Nucleus accumbens (tissue), 56 donors: Measurements from ENCODE around the gene SNAPC2.

Experiments
- DNase-seq, 56 donors: peaks; one replicate each; lab custom pipeline; 2025; lab: John Stamatoyannopoulos, UW

Gene SNAPC2, protein sequence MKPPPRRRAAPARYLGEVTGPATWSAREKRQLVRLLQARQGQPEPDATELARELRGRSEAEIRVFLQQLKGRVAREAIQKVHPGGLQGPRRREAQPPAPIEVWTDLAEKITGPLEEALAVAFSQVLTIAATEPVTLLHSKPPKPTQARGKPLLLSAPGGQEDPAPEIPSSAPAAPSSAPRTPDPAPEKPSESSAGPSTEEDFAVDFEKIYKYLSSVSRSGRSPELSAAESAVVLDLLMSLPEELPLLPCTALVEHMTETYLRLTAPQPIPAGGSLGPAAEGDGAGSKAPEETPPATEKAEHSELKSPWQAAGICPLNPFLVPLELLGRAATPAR

DNA sequence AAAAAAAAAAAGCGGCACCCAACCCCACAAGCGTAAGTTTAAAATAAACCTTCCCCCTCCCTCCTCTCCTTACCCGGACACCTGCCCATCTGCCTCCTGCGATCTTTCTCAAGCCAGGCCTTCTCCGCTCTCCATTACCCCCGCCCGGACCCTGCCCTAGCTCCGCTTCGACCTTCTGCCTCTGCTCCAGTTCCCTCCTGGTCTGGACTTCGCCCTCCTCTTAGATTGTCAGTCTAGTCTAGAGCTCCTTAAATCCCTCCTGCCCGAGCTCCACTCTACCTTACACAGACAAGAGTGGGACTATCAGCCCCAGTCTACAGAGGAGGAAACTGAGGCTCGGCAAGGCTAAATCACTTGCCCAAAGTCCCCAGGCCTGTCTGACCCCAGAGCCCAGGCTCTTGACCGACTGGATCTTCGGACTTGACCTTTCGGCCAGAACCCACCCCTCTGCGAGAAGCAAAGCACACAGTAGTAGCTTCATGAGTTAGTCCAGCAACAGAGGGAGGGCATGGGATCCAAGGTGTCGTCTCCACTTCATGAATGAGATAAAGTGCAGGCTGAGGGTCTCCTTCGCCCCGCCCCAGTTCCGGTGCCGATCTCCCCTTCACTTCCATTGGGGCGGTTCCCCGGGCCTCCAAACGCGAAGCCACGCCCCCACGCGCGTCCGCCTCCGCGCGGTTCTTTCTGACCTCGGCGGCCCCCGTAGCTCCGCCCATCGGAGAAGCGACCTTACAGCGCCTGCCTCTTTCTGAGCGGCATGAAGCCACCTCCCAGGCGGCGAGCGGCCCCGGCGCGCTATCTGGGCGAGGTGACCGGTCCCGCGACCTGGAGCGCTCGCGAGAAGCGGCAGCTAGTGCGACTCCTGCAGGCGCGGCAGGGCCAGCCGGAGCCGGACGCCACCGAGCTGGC, at the start of gene SNAPC2:
SNAPC2 (plus strand) TSS at position 729 of the 909 bp plus-strand sequence; CDS start at position 758, 29 bp downstream.
- DNase-seq = peak in 55 of 56 donors; percentile 62 to 98 (median 92)

DNA sequence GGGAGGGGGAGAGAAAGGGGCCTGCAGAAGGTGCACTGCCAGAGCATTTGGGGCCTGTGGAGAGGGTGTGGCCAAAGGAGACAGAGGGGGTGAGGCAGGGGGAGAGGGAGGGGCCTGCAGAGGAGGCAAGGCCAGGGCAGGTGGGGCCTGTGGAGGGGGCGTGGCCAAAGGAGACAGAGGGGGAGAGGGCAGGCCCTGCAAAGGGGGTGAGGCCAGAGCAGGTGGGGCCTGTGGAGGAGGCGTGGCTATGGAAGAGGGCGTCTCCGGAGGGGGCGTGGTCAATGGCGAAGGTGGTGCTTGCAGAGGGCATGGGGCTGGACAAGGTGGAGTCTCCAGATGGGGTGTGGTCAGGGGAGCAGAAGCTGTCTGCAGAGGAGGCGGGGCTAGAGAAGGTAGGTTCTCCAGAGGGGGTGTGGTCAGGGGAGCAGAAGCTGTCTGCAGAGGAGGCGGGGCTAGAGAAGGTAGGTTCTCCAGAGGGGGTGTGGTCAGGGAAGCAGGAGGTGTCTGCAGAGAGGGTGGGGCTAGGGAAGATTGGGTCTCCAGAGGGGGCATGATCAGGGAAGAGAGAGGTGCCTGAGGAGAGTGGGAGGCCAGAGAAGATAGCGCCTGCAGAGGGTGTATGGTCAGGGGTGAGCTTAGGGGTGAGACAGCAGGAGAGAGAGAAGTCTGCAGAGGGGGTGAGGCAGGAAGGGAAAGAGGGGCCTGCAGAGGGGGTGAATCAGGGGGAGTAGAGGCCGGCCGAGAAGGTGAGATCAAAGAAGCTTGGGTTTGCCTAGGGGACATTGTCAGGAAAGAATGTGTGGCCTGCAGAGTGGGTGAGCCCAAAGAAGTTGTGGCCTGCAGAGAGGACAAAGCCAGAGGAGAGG, 49.3 kb upstream of the SNAPC2 start:
- peak in 38 of 56 donors; percentile 13 to 85 (median 50) for DNase-seq

DNA sequence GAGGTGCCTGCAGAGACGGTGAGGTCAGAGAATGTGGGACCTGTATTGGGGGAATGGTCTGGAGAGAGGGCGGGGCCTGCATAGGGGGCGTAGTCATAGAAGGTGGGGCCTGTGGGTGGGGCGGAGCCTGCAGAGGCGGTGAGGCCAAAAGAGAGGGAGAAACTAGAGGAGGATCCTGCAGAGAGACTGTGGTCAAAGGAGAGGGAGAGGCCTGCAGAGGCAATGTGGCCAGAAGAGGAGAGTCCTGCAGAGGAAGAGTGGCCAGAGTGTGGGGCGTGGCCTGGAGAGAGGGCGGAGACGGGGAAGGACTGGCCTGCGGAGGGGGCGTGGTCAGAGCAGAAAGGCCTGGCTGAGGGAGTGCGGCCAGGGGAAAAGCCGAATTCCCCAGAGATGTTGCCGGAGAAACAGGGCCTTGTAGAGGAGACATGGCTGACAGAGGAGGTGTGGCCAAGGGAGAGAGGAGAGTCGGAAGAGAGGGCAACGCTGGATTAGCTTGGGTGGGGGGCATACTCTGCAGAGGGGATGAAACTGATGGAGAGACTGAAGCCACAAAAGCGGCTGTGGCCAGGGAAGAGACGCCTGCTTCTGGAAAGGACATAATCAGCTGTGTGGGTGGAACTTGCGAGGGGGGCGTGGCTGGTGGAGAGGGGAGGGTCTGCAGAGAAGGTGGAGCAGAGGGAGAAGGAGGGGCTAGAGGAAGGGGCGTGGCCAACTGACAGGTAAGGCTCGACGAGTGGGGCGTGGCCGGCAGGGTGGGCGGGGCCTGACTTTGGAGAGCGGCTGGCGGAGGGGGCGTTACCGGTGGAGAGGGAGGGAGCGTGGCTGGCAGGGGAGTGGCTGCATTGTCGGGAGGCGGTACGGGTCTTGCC, 48.5 kb upstream of the SNAPC2 start:
- peak in 47 of 56 donors; percentile 13 to 89 (median 53) for DNase-seq

DNA sequence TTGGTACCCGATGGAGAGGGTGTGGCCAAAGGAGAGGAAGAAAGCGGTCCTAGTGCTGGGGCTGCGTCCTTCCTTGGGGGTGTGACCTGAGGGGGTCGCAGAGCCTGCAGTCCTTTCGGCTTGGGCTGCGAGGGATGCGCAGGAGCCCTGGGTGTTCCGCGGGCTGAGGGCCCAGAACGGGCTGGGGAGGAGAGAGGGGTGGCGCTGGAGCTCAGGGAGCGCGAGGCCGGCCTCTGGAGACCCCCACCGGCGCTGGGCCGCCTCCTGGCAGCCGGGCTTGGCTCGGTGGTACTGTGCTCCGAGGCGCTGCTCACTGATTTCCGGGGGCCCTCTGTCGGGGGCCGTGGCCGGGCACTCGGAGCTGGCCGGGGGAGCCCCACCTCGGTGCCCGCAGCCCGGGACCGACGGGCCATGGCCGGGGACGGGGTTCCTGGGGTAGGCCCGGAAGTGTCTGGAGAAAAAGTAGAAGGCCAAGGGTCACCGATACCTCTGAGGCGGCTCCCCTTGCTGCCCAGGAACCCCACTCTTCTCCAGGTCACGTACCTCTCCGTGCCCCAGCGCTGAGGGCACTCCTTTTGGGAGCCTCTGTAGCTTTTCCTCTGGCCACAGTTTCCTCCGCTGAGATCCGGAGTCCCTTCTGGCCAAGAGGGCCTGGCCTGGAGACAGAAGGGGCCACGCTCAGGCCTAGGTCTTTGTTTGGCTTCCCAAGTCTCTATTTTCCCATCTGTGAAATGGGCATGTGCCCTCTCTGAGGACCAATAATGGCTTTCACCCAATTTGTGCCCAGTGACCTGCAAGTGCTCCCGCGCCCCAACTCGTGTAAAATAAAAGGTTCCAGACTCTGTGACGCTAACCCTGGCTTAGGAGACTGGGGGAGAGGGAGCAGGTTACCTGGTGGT, 47.6 kb upstream of the SNAPC2 start:
- DNase-seq = no peak

DNA sequence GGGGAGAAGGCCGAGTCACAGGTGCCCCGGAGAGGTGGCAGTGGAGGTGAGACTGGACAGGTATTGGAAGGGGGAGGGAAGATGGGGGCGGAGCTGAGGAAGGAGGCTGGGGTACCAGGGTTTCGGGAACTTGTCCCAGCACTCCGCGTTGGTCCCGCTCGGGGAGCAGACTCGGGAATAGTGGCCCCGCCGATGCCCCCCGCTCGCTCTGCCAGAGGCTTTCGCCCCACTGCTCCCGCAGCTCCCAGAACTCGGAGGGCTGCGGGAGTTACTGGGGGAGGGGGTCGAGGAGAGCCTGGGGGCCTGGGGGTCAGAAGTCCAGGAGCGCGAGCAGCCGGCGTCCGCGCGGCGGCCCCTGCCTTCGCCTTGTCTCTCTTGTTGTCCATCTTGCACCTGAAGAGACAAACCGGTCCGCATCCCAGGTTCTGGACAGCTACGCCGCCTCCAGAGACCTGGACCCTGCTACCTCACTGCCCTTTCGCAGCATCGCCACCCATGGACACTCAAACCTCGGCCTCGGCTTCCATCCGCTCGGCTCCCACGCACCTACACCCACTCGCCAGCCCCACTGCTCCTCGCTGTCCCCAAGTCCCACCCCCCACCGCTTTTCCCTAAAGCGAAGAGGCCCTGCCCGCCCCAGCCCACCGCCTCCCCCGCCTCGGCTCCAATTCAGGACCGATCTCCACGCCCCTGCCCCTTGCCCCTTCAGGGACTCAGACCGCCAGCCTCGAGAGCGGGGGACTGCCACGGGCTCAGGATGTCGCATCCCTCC, 46.6 kb upstream of the SNAPC2 start:
- DNase-seq = peak in 1 of 56 donors; percentile 39

DNA sequence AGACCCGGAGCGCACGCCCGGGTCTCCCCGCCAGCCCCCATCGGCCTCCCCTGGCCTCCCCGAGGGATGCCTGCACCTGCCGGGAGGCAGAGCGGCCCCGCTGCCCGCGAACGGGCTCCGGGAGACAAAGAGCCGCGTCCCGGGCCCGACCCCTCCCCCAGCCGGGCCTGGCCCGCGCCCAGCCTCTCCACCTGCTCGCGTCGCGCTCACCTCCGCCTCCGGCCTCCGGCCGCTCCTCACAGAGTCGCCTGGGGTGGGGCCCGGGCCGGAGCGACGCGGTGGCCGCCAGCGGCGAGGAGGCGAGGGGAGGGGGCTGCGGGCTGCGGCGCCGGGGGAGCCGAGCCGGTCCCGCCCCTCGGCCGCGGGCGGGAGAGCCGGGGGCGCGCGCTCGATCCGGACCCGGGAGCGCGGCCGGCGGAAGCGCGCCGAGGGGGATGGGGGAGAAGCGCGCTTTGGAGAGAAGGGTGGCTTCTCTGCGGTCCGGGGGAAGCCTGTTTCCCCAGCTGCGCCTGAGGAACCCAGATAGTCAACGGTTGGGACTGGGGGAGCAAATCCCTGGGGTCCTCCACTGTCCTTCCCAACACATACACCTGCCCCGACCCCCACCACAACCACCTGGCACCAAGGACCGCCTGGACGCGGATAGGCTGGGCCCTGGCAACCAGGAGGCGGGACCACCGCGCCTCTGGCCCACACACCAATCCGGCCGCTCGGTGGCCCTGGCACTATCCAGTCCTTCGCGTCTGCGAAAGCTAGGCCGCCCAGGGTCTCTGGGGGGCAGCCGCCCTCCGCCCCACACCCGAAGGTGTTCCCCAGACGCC, 45.9 kb upstream of the SNAPC2 start, which contains the start of gene PRR36:
PRR36 (minus strand) TSS at position 315 of the 821 bp plus-strand sequence. CDS start 701 bp downstream, outside the sequence.
- peak in 43 of 56 donors; percentile 8 to 82 (median 56) for DNase-seq

DNA sequence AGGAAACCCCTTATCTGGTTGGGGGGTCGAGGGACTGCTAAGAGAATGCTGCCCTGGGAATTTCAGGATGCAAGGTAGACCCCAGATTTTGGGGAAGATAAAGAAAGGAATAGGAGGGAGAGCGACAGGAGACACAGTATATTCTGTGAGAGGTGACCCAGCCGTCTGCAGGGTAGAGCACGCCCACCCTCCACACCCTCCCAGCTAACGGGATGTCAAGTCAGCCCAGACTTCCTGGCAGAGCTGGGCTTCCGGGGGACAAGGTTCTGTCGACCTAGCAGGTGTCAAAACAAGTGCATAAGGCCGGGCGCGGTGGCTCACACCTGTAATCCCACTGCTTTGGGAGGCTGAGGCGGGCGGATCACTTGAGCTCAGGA, 45.3 kb upstream of the SNAPC2 start:
- no peak for DNase-seq

DNA sequence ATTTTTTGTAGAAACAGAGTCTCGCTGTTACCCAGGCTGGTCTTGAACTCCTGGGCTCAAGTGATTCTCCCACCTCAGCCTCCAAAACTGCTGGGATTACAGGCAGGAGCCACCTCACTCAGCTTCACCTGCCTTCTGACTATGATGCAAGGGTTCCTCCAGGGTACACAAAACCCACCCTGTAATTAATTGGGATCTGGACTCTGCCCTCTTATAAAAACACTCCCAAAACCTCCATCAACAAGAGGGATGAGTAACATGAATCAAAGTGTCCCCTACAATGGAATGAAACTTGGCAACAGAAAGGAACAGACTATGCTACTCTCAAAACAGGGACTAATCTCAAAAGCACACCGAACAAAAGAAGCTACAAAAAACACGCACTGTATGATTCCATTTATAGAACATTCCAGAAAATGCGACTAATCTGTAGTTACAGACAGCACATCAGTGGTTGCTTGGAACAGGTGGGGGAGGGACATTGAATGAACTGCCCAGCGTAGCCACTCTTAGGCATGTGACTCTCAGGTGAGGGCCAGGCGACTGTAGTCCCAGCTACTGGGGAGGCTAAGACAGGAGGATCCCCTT, 42.8 kb upstream of the SNAPC2 start:
- no peak for DNase-seq

DNA sequence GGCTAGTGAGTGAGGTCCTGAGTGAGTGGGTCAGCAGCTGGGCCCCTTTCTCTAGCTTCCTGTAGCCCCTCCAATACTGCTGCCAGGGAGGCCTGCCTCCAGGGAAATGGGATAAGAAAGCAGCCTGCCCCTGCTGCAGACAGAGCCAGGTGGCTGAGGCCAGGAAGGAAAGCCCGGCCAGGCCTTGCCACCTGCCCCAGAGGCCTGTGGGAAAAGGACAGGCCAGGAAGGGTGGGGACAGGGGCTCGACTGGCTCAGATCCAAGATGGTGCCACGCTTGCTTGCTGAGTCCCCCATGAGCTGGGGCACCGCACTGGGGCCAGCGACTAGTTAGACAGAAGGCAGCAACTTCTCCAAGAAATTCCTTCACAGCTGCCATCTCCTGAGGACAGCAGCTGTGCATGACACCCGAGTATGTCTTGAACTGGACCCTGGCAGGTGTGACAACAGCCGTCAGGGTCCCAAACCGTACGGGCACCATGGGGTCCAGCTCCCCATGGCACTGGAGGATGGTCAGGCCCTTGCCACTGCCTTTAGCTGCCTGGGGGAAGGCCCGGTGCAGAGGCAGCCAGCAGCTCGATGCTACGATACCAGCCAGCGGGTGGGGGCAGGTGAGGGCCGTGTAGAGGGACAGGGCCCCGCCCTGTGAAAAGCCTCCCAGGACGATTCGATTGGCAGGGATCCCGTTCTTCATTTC, 40.9 kb upstream of the SNAPC2 start:
- no peak for DNase-seq

DNA sequence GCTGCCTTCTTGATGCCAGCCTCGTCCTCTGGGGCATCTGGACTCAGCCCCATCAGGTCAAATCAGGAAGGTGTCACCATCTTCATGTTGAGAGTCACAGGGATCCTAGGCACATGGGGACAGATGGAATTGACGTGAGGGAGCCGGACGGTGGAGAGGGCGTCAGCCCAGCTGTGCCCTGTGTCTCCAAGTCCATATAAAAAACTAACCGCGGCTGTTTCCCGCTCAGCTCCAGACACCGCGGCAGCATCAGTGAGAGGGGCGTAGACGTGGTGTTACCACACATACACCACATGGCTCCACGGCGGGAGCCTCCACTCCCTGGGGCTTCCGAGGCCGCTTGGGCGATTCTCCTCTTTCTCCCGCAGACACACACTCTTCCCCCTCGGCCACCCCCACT, 40.3 kb upstream of the SNAPC2 start:
- no peak for DNase-seq

DNA sequence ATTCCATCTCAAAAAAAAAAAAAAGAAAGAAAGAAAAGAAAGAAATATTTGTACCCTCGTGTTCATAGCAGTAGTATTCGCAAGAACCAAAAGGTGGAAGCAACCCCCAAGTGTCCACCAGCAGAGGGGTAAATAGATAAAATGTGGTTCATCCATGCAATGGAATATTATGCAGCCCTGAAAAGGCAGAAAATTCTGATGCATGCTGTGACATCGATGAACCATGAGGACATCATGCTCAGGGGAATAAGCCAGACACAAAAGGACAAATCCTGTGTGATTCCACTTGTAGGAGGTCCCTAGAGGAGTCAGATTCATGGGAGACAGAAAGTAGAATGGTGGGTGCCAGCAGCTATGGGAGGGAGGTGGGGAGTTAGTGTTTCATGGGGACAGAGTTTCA, 38.2 kb upstream of the SNAPC2 start:
- no peak for DNase-seq

DNA sequence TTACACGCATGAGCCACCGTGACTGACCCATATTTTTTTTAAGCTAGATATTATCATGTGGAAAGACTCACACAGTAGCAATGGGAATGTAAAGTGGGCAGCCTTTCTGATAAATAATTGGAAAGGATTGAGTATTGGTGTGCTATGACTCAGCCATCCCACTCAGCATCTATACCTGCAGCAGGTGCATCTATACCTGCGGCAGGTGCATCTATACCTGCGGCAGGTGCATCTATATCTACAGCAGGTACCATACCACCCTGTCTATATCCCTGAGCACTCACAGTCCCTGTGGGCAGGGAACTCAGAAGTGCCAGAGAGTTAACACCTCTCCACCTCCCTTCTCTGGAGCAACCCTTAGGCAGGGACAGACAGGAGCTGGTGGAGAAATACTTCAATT, 37.0 kb upstream of the SNAPC2 start:
- DNase-seq = no peak

DNA sequence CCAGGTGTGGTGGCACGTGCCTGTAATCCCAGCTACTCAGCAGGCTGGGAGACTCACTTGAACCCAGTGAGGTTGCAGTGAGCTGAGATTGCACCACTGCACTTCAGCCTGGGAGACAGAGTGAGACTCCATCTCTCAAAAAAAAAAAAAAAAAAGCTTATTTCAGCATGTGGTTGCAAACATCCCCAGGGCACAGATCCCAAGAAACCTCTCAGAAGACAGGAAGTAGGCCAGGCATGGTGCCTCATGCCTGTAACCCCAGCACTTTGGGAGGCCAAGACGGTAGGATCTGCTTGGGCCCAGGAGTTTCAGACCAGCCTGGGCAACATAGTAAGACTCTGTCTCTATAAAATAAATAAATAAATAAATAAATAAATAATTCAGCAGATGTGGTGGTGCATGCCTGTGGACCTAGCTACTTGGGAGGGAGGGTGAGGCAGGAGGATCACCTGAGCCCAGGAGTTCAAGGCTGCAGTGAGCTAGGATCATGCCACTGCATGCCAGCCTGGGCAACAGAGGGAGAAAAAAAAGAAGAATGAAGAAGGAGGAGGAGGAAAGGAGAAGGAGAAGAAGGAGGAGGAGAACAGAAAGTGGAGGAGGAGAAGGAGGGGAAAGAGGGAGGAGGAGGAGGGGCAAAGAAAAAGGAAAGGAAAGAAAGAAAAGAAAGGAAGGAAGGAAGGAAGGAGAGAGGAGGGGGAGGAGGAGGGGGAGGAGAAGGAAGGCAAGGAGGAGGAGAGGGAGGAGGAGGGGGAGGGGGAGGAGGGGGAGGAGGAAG, 36.2 kb upstream of the SNAPC2 start:
- no peak for DNase-seq

DNA sequence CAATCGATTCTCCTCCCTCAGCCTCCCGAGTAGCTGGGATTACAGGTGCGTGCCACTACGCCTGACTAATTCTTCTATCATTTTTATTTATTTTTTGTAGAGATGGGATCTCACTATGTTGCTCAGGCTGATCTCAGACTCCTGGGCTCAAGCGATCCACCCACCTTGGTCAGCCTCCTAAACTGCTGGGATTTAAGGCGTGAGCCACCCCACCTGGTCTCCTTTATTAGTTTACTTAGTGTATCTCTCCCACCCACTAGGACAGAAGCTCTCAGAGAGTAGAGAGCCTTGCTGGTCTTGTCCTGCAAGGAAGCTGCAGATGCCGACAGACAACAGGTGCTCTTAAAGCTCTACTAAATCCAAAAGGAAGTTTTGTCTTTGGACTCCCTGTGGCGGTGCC, 34.3 kb upstream of the SNAPC2 start:
- DNase-seq = no peak
